Frontal cortex (tissue), 4 donors: Measurements from ENCODE around the gene C1QC. TPM values are rescaled to one million over a fixed set of nuclear protein-coding genes. Genes with fewer than 3 reads are reported as not detected.

Source experiments
- DNase-seq, 2 donors: peaks; one replicate each; pipeline ENCODE4 v3.0.0; 2012; ENCODE audit warnings: low spot score in 2 of 2
- FAIRE-seq: peaks from 2 replicates; lab custom pipeline; 2012; peaks lifted over from hg19 to GRCh38; lab: Jason Lieb, UNC
- total RNA-seq: library from RNA; depleted of rRNA; stranded (reverse); fragments of >200 nt; gene quantifications from one replicate; pipeline ENCODE4 v1.2.3, GENCODE V29; 2014
- donor health status: control.
- donor health status: control.
- donor health status: control.

C1QC gene
- 7.3 TPM for total RNA-seq

DNA sequence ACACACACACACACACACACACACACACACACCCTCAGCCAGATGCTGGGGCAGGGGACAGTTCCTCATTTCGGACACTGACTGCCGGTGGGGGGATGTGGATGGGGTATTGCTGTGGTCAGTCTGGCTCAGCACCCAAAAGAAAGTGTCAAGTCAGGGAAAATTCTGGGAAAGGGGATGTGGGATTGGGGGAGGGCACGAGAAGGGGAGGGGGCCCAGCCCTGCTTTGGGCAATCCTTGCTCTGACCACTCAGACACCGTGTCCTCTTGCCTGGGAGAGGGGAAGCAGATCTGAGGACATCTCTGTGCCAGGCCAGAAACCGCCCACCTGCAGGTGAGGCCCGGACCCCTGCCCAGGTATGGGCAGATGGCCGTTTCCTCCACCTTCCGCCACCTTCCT is at the start of gene C1QC:
TSS of gene C1QC (plus strand) at position 253 of the 400 bp plus-strand sequence. CDS start 391 bp downstream, outside the sequence.
- no peak for DNase-seq
- no peak for FAIRE-seq

DNA sequence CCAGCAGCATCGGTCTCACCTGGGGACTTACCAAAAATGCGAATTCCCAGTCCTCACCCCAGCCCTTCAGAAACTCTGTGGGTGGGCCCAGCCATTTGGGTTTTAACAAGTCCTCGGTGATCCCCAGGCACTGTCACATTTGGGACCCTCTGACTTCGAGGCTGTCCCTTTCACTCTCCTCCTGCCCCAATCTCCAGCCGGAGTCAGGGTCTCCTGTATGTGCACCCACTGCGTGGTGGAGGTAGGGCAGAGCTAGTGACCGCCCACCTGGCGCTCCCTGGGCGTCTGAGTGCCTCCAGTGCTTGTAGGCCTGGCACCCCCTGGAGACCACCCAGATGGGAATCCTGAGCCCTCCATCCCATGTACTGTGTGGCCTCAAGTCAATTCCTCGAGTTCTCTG is 49.0 kb upstream of the C1QC start:
- FAIRE-seq (no peak), DNase-seq (no peak)

DNA sequence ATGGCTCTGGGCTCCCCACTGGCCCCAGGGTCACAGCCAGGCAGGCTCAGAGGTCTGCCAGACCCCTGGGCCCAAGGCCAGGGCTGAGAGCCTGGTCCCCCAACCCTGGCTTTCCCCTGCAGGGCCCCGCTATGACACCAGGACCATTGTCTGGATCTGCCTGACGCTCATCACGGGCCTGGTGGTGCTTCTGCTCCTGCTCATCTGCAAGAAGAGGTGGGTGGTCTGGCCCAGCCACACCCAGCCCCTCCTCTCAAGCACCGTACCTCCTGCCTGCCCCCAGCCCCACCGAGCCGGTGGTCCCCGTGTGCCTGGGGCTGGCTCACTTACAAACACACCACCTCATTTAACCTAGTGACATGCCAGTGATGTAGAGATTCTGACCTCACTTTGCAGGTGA is 48.3 kb upstream of the C1QC start:
- DNase-seq (no peak), FAIRE-seq (no peak)

GRCh38 chr1:22597301-22597965 is 46.0 kb upstream of the C1QC start:
- no peak for DNase-seq
- no peak for FAIRE-seq

GRCh38 chr1:22597996-22598395 is 45.4 kb upstream of the C1QC start:
- DNase-seq (no peak), FAIRE-seq (no peak)

- FAIRE-seq, result no peak
Measured at GRCh38 chr1:22598736-22599135, 44.7 kb upstream of the C1QC start.

GRCh38 chr1:22600071-22600816 is 43.2 kb upstream of the C1QC start:
- FAIRE-seq, result no peak
- DNase-seq, result no peak

More at GRCh38 chr1:22598736-22599135, 44.7 kb upstream of the C1QC start:
- DNase-seq, result no peak

- DNase-seq, result no peak
- no peak for FAIRE-seq
Measured at GRCh38 chr1:22600817-22601605, 42.4 kb upstream of the C1QC start.

- DNase-seq, result no peak
- no peak for FAIRE-seq
Measured at GRCh38 chr1:22601610-22602009, 41.8 kb upstream of the C1QC start.

- FAIRE-seq (no peak), DNase-seq (no peak)
Measured at GRCh38 chr1:22602060-22602740, 41.2 kb upstream of the C1QC start.

DNA sequence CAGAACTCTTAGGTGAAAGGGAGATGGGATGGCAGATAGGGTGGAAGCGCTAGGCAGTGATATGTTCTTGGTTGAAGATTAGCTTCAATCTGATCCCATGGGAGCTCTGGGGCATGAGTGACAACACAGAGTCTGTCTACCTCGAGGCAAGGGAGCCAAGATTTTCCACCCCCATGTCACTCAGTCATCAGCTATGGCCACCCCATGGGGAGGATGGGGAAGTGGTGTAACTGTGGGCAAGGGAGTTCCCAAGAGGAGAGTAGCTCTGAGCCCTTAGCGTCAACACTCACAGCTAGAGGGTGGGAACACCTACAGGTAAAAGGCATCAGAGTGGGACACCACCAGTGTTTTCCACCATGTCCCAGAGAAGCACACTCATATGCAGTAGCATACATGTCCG is 37.3 kb upstream of the C1QC start:
- FAIRE-seq (no peak), DNase-seq (no peak)

- DNase-seq, result no peak
- FAIRE-seq, result no peak
Measured at GRCh38 chr1:22607154-22607553, 36.3 kb upstream of the C1QC start.

- DNase-seq (no peak), FAIRE-seq (no peak)
Measured at GRCh38 chr1:22608361-22608760, 35.1 kb upstream of the C1QC start.

- DNase-seq, result no peak
- FAIRE-seq, result no peak
Measured at GRCh38 chr1:22609291-22609690, 34.1 kb upstream of the C1QC start.

GRCh38 chr1:22611530-22611947 is 31.9 kb upstream of the C1QC start:
- FAIRE-seq, result no peak
- DNase-seq, result no peak

GRCh38 chr1:22612671-22613571 is 30.5 kb upstream of the C1QC start:
- FAIRE-seq (no peak), DNase-seq (no peak)

- no peak for FAIRE-seq
- DNase-seq, result no peak
Measured at GRCh38 chr1:22613572-22613918, 29.9 kb upstream of the C1QC start.

GRCh38 chr1:22613951-22614350 is 29.5 kb upstream of the C1QC start:
- DNase-seq (no peak), FAIRE-seq (no peak)

DNA sequence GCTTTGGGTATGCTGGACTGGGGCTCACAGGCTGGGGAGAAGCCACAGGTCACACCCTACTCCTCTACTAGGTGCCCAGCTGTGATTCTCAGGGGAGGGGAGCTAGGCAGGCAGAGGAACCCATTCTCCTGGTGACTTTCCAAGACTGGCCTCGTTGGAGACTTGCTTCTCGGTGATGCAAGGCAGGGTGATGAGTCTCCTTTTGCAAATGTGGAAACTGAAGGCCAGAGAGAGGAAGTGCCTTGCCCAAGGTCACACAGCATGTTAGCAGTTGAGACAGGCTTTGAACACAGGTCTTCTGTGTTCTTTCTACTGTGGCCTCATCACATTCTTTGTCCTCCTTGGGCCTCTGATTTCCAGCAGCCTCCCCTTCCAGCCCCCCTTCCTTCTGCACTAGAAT is 27.5 kb upstream of the C1QC start:
- no peak for FAIRE-seq
- no peak for DNase-seq
